Activated T-helper 2 cell treated with anti-CD3 and anti-CD28 coated beads, Interferon-gamma antibody, Interleukin-2, Interleukin-4, amounts not matched to agents 10 μg/mL and 5 μg/mL and 100 μg/mL, durations not matched to agents 14 hours and 24 hours and 36 hours (primary cell): ENCODE results near the gene CRYBA1. TPM values are rescaled to one million over a fixed set of nuclear protein-coding genes. Genes with fewer than 3 reads are reported as not detected.

ENCODE experiments used
- DNase-seq: peaks from one replicate; pipeline ENCODE4 v3.0.0; 2021; ENCODE audit warnings: low spot score
- H3K27ac Mint-ChIP-seq: one replicate; pipeline ENCODE4 v1.8.0; 2021; ENCODE audit warnings: mixed read lengths
- H3K27me3 Mint-ChIP-seq: one replicate; pipeline ENCODE4 v1.8.0; 2021; ENCODE audit warnings: low read depth, mixed read lengths
- H3K36me3 Mint-ChIP-seq: one replicate; pipeline ENCODE4 v1.8.0; 2021; ENCODE audit warnings: low read depth, mixed read lengths
- H3K4me1 Mint-ChIP-seq: one replicate; pipeline ENCODE4 v1.8.0; 2021; ENCODE audit warnings: low read depth, mixed read lengths
- H3K4me3 Mint-ChIP-seq: one replicate; pipeline ENCODE4 v1.8.0; 2021; ENCODE audit warnings: low read depth, mild to moderate bottlenecking, moderate library complexity, mixed read lengths
- H3K9me3 Mint-ChIP-seq: one replicate; pipeline ENCODE4 v1.8.0; 2021; ENCODE audit warnings: mixed read lengths
- intact Hi-C: fragments of 100-400 bp; cut with micrococcal nuclease; formaldehyde crosslinking; loops from one replicate; pipeline ENCODE4 v1.15.1; 2023
- total RNA-seq: library from RNA; stranded (reverse); gene quantifications from 2 replicates; pipeline ENCODE4 v1.2.3, GENCODE V29; 2022

CRYBA1 gene
- total RNA-seq, 1 donor from 2014 or later: not detected

DNA sequence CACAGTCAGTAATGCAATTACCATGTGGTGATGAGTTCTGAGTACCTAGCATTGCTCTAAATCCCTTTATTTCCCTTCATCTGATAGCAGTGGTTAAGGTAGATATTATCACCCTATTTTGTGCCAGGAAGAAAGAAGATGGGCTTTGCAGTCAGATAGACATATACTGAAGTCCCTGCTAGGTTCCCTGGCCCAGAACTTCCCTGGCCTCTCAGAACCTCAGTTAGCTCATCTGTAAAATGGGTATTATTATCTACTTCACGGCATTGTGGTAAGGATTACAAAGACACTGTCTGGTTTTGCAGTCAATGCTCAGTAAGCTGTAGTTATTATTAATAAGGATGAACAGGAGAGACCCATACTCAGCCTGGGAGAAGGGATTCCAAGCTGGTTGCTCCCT, 4.6 kb upstream of the CRYBA1 start:
- H3K9me3 Mint-ChIP-seq: no peaks in the 10 kb centered on the region
- H3K27me3 Mint-ChIP-seq: no peaks in the 10 kb centered on the region
- H3K4me3 Mint-ChIP-seq: no peak overlapping the region
- intact Hi-C loops: no loop called here
- DNase-seq: no peak
- H3K36me3 Mint-ChIP-seq: no peaks in the 10 kb centered on the region
- H3K27ac Mint-ChIP-seq: no peak overlapping the region
- peaks cover 6% of the 10 kb centered on the region for H3K4me1 Mint-ChIP-seq

DNA sequence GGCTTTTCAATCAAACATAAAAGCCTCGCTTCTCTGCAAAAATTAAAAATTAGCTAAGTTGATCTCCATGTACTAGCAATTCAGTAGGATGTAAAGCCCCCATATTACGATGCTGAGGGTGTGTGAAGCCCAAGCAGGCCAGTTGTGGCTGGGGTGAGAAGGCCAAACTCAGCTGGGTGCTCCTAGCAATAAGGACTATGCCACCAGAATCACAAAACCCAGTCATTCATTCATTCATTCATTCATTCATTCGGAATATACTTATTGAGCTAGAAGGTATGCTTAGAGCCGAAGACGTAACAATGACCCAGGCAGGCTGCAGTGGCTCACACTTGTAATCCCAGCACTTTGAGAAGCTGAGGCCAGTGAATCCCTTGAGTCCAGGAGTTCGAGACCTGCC, 3.9 kb upstream of the CRYBA1 start:
- Mint-ChIP-seq H3K27ac (no peak overlapping the region), H3K4me1 (peaks cover 6% of the 10 kb centered on the region), H3K36me3 (no peaks in the 10 kb centered on the region), H3K27me3 (no peaks in the 10 kb centered on the region), H3K4me3 (no peak overlapping the region), H3K9me3 (no peaks in the 10 kb centered on the region)
- no peak for DNase-seq
- intact Hi-C loops: no loop called here

DNA sequence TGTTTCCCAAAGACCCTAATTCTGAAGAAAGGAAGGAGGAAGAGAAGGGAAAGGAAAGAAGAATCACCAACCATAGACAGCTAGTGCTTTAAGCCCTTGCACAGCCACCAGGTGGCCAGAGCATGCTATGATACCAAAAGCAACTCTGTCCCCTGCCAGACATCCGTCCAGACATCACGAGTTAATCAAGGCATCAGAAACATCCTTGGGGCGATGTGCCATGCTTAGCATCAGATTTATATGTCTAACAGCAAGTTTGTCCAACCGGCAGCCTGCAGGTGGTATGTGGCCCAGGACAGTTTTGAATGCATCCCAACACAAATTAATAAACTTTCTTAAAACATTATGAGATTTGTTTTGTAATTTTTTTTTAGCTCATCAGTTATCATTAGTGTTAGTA, 2.9 kb upstream of the CRYBA1 start:
- H3K9me3 Mint-ChIP-seq: no peaks in the 10 kb centered on the region
- intact Hi-C loops: no loop called here
- H3K27me3 Mint-ChIP-seq: no peaks in the 10 kb centered on the region
- H3K4me3 Mint-ChIP-seq: no peak overlapping the region
- no peak overlapping the region for H3K27ac Mint-ChIP-seq
- no peak for DNase-seq
- peaks cover 6% of the 10 kb centered on the region for H3K4me1 Mint-ChIP-seq
- H3K36me3 Mint-ChIP-seq: no peaks in the 10 kb centered on the region

DNA sequence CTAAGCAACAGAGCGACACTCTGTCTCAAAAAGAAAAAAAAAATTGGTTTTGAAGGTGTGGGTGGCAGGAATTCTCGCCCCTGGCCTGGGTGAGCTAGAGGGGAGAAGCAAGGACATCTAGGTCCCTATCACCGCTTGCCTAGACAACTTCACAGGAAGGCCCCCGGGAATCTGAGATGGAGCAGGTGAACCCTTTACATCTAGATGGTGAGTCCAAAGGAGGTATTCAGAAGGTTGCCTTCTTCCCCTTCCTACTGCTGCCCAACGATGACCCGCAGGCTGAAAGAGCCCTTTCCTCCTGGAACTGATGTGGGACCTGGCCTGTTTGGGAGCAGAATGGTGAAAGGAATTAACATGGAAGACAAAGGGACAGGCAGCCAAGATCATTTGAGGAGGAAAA, 1.3 kb upstream of the CRYBA1 start:
- H3K4me3 Mint-ChIP-seq: no peak overlapping the region
- H3K4me1 Mint-ChIP-seq: peaks cover 6% of the 10 kb centered on the region
- H3K9me3 Mint-ChIP-seq: no peaks in the 10 kb centered on the region
- no peak for DNase-seq
- intact Hi-C loops: no loop called here
- H3K36me3 Mint-ChIP-seq: no peaks in the 10 kb centered on the region
- no peaks in the 10 kb centered on the region for H3K27me3 Mint-ChIP-seq
- H3K27ac Mint-ChIP-seq: no peak overlapping the region

DNA sequence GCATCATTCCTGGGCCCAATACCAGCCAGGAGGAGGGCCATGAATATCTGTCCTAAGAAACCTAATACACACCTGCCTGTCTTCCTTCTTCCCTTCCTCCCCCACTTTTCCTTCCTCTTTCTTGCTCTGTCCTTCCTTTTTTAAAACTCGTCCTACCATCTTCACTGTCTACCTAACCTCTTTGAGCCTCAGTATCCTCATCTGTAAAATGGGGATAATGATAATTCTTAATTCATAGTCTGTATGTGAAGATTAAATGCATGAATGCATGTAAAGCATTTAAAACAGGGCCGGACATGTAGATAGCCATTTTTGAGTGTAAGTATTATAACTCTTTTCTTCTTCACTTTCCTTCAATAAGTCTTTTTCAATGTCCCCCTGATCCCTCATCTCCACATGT, 560 bp downstream of the CRYBA1 start:
- no peak for DNase-seq
- no peak overlapping the region for H3K27ac Mint-ChIP-seq
- no peaks in the 10 kb centered on the region for H3K36me3 Mint-ChIP-seq
- H3K27me3 Mint-ChIP-seq: no peaks in the 10 kb centered on the region
- H3K9me3 Mint-ChIP-seq: no peaks in the 10 kb centered on the region
- no peaks in the 10 kb centered on the region for H3K4me1 Mint-ChIP-seq
- H3K4me3 Mint-ChIP-seq: no peak overlapping the region
- intact Hi-C loops: no loop called here

DNA sequence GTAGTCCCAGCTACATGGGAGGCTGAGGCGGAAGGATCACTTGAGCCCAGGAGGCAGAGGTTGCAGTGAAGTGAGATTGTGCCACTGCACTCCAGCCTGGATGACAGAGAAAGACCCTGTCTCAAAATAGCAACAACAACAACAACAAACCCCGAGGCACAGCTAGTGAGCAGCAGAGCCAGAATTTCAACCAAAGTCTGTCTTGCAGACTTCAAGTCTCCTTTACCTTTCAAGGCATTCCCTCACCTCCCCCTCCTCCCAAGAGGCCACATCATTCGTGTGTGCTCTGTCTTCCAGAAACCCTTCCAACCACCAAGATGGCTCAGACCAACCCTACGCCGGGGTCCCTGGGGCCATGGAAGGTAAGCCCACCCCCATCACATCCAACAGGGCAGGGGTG, 2.2 kb downstream of the CRYBA1 start:
- Mint-ChIP-seq H3K36me3 (no peaks in the 10 kb centered on the region), H3K27me3 (no peaks in the 10 kb centered on the region), H3K9me3 (no peaks in the 10 kb centered on the region), H3K4me1 (no peaks in the 10 kb centered on the region), H3K4me3 (no peak overlapping the region), H3K27ac (no peak overlapping the region)
- no peak for DNase-seq
- intact Hi-C loops: no loop called here

DNA sequence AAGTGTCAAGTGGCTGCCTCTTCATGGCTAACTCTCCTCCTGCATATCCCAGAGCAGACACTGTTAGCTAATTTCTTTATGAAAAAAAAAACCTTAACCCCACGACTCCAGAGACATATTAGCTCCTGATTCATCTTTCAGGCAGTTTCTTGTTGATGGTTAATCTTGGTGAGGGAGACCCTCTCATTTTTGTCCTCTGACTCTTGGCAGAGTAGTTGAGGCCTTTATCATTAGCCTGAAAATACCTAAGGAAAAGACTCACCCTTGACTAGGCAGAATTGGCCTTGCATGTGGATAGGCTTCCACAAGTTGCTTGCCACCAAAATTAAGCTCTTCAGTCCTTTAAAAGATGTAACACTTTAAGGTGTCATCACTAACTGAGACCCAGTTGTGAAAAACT, 4.0 kb downstream of the CRYBA1 start:
- Mint-ChIP-seq H3K4me1 (no peaks in the 10 kb centered on the region), H3K27ac (no peak overlapping the region), H3K27me3 (no peaks in the 10 kb centered on the region), H3K9me3 (no peaks in the 10 kb centered on the region), H3K36me3 (peaks cover 5% of the 10 kb centered on the region), H3K4me3 (no peak overlapping the region)
- DNase-seq: no peak
- intact Hi-C loops: no loop called here

DNA sequence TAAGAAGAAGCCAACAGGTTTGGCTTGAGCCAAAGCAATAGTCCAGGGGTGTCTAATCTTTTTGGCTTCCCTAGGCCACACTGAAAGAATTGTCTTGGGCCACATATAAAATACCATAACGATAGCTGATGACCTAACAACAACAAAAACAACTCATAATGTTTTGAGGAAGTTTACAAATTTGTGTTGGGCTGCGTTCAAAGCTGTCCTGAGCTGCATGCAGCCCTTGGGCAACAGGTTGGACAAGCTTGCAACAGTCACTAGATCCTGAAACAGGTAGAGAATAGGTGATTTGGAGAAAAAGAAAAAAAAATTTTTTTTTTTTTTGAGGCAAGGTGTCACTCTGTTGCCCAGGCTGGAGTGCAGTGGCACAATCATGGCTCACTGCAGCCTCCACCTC, 4.5 kb downstream of the CRYBA1 start:
- Mint-ChIP-seq H3K9me3 (no peaks in the 10 kb centered on the region), H3K27ac (no peak overlapping the region), H3K36me3 (peaks cover 8% of the 10 kb centered on the region), H3K27me3 (no peaks in the 10 kb centered on the region), H3K4me3 (no peak overlapping the region), H3K4me1 (peaks cover 3% of the 10 kb centered on the region)
- intact Hi-C loops: no loop called here
- DNase-seq: no peak

DNA sequence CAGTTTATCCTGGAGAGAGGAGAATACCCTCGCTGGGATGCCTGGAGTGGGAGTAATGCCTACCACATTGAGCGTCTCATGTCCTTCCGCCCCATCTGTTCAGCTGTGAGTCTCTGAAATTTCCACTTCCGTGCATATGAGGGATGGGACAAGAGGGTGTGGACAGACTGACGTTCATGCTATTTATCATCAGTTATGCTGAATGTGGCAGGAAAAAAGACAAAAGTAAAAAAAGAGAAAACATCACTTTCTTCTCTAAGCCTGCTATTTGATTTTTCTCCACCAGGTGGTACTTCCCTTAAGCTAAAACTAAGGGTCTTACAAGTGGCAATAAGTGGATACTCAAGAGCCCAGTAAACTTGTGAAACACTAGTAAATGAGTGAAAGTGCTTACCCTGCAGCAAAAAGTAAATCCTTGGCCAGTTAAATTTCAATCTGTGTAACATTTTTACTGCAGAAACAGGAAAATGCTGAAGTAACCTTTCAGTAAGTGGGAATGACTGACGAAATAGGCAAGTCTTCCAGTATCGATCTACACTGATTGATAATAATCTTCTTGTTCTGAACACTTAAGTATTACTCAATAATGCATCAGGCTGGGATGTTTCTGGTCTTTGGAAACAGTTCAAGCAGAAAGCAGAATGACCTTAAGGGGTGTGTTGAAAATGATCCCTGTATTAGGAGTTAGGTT, 5.6 kb downstream of the CRYBA1 start:
- Mint-ChIP-seq H3K27ac (no peak overlapping the region), H3K36me3 (peaks cover 16% of the 10 kb centered on the region), H3K27me3 (no peaks in the 10 kb centered on the region), H3K4me1 (peaks cover 6% of the 10 kb centered on the region), H3K4me3 (no peak overlapping the region), H3K9me3 (no peaks in the 10 kb centered on the region)
- no peak for DNase-seq
- intact Hi-C loops: no loop called here

DNA sequence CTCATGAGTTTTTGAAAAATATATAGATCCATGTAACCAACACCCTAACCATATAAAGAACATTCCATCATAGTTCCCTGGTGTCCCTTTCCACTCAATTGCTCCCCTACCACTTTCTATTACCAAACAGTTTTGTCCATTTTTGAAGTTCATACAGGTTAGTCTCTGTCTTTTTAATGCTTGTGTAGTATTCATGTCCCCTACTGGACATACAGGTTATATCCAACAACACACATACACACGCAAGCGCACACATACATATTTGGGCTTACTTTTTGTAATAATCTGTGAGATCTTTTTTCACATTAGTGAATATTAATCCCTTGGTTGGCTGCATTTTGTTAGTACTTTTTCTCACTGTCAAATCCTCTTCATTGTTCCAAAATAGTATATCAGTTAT, 6.4 kb downstream of the CRYBA1 start:
- H3K27me3 Mint-ChIP-seq: no peaks in the 10 kb centered on the region
- H3K36me3 Mint-ChIP-seq: peaks cover 23% of the 10 kb centered on the region
- no peak for DNase-seq
- peaks cover 10% of the 10 kb centered on the region for H3K4me1 Mint-ChIP-seq
- H3K4me3 Mint-ChIP-seq: no peak overlapping the region
- no peak overlapping the region for H3K27ac Mint-ChIP-seq
- intact Hi-C loops: no loop called here
- no peaks in the 10 kb centered on the region for H3K9me3 Mint-ChIP-seq

DNA sequence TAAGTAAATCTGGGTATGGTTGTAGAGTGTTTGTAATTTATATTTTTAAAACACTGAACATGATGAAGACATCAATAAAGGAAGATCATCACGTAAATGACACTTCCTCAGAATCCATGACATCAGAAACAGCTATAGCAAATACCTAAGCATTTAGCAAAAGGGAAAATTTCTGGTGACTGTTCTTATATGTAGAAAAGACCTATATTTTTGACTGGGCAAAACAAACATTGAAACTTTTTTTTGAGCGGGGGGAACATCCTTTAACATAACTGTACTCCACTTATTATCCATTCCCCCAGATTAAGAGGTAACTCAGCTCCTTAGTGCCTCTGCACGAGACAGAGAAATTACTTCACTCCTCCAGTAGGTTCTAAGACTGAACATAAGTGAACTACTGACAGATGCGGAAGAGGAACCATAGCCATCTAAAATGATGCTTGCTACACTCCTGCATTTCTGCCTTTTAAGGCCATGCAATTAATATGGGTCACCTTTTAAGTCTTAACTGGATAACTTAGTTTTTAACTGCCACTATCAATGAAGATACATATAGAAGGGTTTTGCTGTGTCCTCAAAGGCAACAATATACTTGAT, 9.4 kb downstream of the CRYBA1 start:
- Mint-ChIP-seq H3K4me3 (no peak overlapping the region), H3K27me3 (no peaks in the 10 kb centered on the region), H3K27ac (no peak overlapping the region), H3K9me3 (no peaks in the 10 kb centered on the region), H3K4me1 (peaks cover 14% of the 10 kb centered on the region), H3K36me3 (peaks cover 51% of the 10 kb centered on the region)
- DNase-seq: no peak
- intact Hi-C loops: no loop called here

DNA sequence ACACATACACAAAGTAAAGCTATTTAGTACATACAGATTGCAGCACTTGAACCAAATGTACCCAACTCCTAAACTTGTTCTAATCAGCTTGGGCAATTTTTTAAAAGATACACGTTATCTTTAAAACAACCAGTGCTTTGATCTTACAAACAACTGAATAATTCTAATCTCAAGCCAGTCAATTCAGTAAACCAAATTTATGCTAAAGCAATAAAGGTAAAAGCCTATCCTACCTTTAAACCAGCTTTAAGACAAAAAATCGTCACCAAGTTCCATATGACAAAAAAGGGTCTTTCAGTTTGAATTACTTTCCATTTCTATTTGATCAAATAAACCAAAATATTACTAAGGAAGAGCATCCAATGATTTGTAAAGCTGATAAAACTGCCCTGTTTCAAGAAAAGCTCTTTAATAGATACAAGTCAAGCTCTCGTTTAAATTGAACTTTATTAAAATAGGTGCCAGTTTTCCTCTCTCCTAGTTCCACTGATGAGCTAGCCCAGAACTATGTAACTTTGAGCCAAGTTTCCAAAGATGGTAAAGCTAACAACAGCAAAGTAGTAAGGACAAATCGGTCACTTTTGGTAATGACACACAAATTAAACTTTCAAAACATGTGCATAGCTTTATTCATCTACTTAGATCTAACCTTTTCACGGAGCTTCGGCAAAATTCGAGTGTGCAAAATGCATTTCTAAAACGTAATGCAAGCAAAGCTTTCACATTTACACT, 10.2 kb downstream of the CRYBA1 start:
- H3K36me3 Mint-ChIP-seq: peaks cover 60% of the 10 kb centered on the region
- H3K4me3 Mint-ChIP-seq: no peak overlapping the region
- H3K9me3 Mint-ChIP-seq: no peaks in the 10 kb centered on the region
- peaks cover 18% of the 10 kb centered on the region for H3K4me1 Mint-ChIP-seq
- no peak overlapping the region for H3K27ac Mint-ChIP-seq
- intact Hi-C loops: no loop called here
- no peaks in the 10 kb centered on the region for H3K27me3 Mint-ChIP-seq
- no peak for DNase-seq

DNA sequence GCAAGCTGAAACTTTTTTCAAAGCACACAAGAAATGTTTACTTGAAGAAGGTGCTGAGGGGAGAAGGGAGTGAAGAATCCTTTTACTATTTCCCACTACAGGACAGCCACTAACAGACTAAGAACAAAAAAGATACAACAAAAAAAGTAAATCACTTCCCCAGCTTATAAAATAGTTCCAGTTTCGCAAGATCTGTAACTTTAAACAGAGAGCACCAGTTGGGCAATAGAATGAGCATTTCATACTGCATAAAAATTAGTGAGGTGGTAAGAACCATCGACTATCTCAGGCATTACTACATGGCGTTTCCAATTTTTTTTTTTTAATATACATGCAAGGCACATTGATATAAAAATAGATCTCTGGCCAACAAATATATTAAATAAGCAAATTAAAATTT, 11.1 kb downstream of the CRYBA1 start:
- DNase-seq: no peak
- H3K9me3 Mint-ChIP-seq: no peaks in the 10 kb centered on the region
- H3K27ac Mint-ChIP-seq: no peak overlapping the region
- H3K36me3 Mint-ChIP-seq: peaks cover 66% of the 10 kb centered on the region
- H3K4me1 Mint-ChIP-seq: peaks cover 19% of the 10 kb centered on the region
- H3K27me3 Mint-ChIP-seq: no peaks in the 10 kb centered on the region
- no peak overlapping the region for H3K4me3 Mint-ChIP-seq
- intact Hi-C loops: no loop called here
